Right renal cortex interstitium (tissue), 3 donors: Measurements from ENCODE around the gene M1AP. TPM values are rescaled to one million over a fixed set of nuclear protein-coding genes. Genes with fewer than 3 reads are reported as not detected.

Experiments used
- DNase-seq, 3 donors: peaks; one replicate each; pipeline ENCODE4 v3.0.0-alpha.2; 2013; ENCODE audit warnings: low read depth in 3 of 3, low spot score in 2 of 3
- polyA plus RNA-seq, 3 donors: library from polyadenylated mRNA; unstranded; fragments of 120-200 nt; gene quantifications; one replicate each; pipeline ENCODE4 v1.2.1, GENCODE V29; 2013; ENCODE audit not compliant: insufficient read length in 3 of 3

The M1AP gene
- polyA plus RNA-seq, 3 donors = 0.57 to 0.72 (median 0.71) TPM

DNA sequence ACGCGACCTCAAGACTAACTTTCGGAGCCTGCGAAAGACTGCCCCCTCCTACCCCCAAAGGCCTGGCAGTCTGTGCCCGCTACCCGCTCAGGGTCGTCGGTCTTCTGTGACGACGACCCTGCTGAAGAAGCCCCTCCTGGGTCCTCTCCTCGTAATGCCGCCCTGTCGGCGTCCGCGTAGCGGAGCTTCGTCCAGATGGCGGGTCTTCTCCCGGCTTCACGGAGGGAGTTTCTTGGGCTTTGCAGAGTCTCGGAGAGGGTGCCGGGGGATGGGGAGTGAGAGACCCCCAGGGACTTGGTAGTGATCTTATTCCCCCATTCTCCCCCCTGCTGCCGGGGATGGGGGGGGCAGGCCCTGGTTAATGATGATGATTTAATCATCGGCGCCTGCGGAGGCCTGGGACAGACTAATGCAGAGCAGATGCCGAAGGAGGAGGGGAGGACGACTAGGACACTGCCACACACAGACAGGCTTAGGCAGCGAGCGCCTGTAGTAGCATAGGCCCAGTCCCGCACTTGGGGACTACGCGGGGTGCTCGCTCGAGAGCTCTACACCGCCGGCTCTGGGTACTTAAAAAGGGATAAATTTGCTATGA lies 140.1 kb downstream of the M1AP start:
- no peak for DNase-seq

Other genes starting within 250 kb of the M1AP start
- 1 to 10 TPM; 4.4 to 6.6 (median 5.7) TPM for gene C2orf81, start 226.7 kb downstream of the M1AP start, polyA plus RNA-seq
- gene WDR54, start 226.6 kb downstream of the M1AP start, polyA plus RNA-seq = 10 to 100 TPM; 35.9 to 40.2 (median 36.5) TPM
- 10 to 100 TPM; 55.3 to 59.0 (median 55.9) TPM for gene RTKN, start 206.4 kb downstream of the M1AP start, polyA plus RNA-seq
- 10 to 100 TPM; 14.6 to 29.6 (median 24.2) TPM for gene INO80B, start 193.2 kb downstream of the M1AP start, polyA plus RNA-seq
- 100 to 1,000 TPM in 1 of 3 donors, 10 to 100 TPM in 2; 90.1 to 101 (median 96.6) TPM for gene WBP1, start 189.9 kb downstream of the M1AP start, polyA plus RNA-seq
- 10 to 100 TPM; 43.6 to 56.1 (median 47.2) TPM for gene MOGS, start 182.9 kb downstream of the M1AP start, polyA plus RNA-seq
- gene MRPL53, start 175.7 kb downstream of the M1AP start, polyA plus RNA-seq = 10 to 100 TPM; 37.1 to 43.6 (median 38.9) TPM
- 10 to 100 TPM in 2 of 3 donors, 1 to 10 TPM in 1; 7.7 to 10.6 (median 10.1) TPM for gene CCDC142, start 165.3 kb downstream of the M1AP start, polyA plus RNA-seq
- 10 to 100 TPM; 24.4 to 26.6 (median 24.9) TPM for gene TTC31, start 165.2 kb downstream of the M1AP start, polyA plus RNA-seq
- gene LBX2, start 148.7 kb downstream of the M1AP start, polyA plus RNA-seq = 1 to 10 TPM; 1.4 to 3.5 (median 1.7) TPM
- gene PCGF1, start 140.6 kb downstream of the M1AP start, polyA plus RNA-seq = 10 to 100 TPM; 27.6 to 27.8 (median 27.6) TPM
- gene TLX2, start 133.9 kb downstream of the M1AP start, polyA plus RNA-seq = under 1 TPM in 1 of 3 donors, not detected in 2; 0.06 TPM
- gene DQX1, start 122.1 kb downstream of the M1AP start, polyA plus RNA-seq = under 1 TPM; 0.08 to 0.18 (median 0.12) TPM
- 10 to 100 TPM; 92.5 to 99.8 (median 97.0) TPM for gene AUP1, start 118.6 kb downstream of the M1AP start, polyA plus RNA-seq
- 10 to 100 TPM; 32.3 to 35.8 (median 33.1) TPM for gene HTRA2, start 118.4 kb downstream of the M1AP start, polyA plus RNA-seq
- gene LOXL3, start 94.4 kb downstream of the M1AP start, polyA plus RNA-seq = 1 to 10 TPM; 9.2 to 9.9 (median 9.8) TPM
- 1 to 10 TPM; 8.0 to 9.8 (median 8.6) TPM for gene DOK1, start 93.6 kb downstream of the M1AP start, polyA plus RNA-seq
- 1 to 10 TPM; 5.7 to 6.5 (median 5.8) TPM for gene SEMA4F, start 5.9 kb upstream of the M1AP start, polyA plus RNA-seq
- gene HK2, start 185.8 kb upstream of the M1AP start, polyA plus RNA-seq = 10 to 100 TPM; 10.1 to 11.6 (median 10.6) TPM